HG02571 (cell line): ENCODE results near the gene DBI.
"Not testable (repeated sequence)": the region's sequence is repeated elsewhere in the genome, so short reads cannot be mapped to it uniquely, and the experiment has no call there.

Source experiments
- ATAC-seq: cut with Tn5 transposase; IDR thresholded peaks from one replicate; pipeline ENCODE4 v1.9.1; 2021; ENCODE audit warnings: mild to moderate bottlenecking, moderate library complexity; ENCODE audit not compliant: unreplicated experiment

The DBI gene

GRCh38 chr2:119393971-119394748 is 27.4 kb downstream of the DBI start:
- no peak for ATAC-seq

DNA sequence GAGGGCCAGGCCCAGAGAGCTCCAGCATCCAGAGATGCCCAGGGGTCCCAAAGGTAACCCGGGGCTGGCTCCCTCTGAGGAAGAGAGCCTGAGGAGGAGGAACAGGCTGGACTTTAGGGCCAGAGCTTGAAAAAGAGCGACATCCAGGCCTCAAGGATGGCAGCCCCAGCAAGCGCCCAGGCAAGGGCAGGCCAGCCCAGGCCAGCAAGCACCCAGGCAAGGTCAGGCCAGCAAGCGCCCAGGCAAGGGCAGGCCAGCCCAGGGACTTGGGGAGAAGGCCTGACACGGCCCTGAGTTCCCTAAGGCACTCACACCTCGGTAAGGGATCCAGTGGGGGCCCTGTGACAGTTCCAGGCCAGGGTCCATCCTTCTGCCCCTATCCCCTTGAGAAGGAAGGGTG is 30.4 kb downstream of the DBI start:
- no peak for ATAC-seq

GRCh38 chr2:119402106-119402505 is 35.3 kb downstream of the DBI start:
- no peak for ATAC-seq

GRCh38 chr2:119402645-119403560 is 36.1 kb downstream of the DBI start:
- ATAC-seq = no peak

DNA sequence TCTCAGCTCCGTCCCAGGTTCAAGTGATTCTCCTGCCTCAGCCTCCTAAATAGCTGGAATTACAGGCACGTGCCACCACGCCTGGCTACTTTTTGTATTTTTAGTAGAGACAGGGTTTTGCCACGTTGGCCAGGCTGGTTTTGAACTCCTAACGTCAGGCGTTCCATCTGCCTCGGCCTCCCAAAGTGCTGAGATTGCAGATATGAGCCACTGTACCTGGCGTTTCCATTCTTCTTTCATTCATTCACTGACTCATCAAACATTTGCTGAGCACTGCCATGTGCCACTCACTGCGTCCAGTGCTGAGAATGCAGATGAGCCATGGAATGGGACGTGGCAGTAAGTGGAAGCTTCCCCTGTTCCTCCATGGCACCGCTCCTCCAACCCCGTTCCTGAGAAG is 36.8 kb downstream of the DBI start:
- not testable (repeated sequence) for ATAC-seq

DNA sequence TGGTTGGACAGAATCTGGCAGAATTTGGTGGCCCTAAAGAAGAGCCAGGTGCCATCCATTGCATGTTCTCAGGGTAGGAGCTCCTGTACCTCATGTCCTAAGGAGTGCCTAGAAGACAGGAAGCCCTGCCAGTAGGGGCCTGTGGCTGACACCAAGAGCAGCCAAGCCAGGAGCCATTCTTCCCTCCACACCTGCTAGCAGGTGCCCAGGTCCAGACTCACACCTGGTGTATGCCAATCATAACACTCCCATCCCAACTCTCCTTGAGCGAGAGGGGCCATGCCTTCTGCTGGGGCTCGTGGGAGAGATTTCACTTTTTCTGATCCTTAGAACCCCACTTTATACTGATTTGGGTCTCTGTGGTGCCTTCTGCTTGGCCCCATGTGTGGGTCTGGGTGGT is 38.4 kb downstream of the DBI start:
- ATAC-seq = no peak

DNA sequence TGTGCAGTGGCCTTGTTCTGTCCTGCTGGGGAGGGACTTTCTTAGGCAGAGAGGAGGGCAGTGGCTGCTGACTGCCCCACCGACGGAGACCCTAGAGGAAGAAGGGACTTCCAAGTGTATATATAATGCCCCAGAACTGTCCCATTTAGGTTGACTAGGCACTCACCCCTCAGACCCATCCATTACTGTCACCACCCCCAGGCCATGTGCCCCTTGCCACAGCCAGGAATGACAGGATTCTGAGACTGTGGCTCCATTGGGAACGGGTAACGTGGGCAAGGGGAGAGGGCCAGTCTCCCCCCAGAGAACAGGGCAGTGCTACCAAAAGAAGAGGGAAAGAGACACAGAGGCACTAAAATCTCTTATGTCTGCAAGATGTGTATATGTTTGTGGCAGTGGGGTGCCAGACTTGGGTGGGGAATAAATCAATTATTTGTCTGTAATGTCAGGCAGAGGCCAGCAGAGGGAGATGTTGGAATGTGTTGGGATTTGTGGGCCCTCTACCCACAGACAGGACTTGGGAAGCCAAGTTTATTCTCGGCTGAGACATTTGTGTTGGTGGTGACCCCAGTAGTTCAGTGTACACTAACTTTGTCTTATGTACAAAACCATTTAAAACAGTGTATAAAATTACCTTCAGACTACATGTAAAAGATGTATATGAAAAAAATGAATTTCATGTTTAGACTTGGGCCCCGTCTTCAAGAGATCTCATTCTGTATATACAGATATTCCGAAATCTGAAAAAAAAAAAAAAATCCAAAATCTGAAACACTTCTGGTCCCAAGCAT is 40.8 kb downstream of the DBI start:
- peak; percentile 62 for ATAC-seq

GRCh38 chr2:119408221-119408619 is 41.4 kb downstream of the DBI start:
- no peak for ATAC-seq

DNA sequence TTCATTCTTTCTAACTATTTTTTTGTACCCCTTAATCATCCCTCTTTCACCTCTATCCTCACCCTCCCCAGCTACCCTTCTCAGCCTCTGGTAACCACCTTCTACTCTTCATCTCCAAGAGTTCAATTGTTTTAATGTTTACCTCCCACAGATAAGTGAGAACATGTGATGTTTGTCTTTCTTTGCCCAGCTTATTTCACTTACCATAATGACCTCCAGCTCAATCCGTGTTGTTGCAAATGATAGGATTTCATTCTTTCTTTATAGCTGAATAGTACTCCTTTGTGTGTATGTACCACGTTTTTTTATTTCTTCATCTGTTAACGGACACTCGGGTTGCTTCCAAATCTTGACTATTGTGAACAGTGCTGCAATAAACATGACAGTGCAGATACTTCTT is 42.7 kb downstream of the DBI start:
- ATAC-seq = no peak

DNA sequence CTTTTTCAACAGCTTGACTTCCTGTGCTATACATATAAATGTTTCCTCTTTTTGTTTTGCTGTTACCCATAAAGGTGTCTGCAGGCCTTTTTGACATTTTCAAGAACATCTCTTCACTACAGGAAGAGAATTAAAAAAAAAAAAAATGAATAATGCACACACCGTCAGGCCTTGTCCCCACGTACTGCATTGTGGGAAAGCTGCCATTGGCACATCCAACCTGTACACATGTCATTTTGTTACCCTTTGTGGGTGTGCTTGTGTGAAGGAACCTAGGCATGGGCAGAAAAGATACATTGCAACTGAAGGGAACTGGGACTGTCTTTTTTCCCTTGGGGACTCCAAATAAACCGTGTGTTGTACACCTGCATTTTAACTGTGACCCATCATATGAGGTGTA is 48.1 kb downstream of the DBI start:
- ATAC-seq = no peak

DNA sequence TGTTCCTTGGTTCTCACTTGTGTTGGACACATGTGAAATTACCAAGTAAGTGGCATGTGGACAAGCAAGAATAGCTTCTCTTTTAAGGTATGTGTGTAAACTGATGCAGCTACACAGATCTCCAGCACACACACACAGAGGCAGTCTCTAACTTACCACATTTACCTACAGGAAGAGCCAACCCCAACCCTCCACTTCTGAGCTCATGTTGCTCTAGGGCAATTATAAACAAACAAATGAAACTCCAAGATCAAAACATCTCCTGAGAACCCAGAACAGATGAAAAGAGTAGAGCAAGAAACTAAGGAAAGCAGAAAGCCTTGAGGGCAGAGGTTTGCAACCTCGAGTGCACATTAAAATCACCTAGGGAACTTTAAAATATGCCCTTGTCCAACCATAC is 48.9 kb downstream of the DBI start:
- ATAC-seq = no peak

DNA sequence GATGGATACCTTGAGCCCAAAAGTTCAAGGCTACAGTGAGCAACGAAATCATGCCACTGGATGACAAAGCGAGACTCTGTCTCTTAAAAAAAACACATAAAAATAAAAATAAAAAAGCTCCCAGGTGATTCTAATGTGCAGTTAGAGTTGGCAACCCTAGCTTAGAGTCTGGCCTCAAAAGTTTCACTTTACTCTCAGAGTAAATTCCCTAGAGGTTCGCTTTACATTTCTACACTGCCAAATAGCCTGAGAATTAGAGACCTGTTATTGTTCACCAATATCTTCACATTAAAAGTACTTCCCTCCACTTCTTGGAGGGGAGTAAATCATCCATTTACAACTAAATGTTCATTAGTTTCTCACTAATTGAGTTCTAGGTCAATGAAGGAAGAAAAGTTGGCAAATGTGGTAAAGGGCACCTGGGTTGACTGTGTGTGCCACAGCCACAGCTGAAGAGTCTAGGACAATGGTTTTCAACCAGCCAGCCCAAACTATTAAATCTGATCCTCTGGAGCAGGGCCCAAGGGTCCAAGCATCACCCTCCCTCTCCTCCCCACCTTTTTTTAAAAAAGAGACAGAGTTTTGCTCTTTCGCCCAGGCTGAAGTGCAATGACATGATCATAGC is 49.6 kb downstream of the DBI start:
- ATAC-seq = no peak

- ATAC-seq = no peak
These were observed 51.1 kb downstream of the DBI start for GRCh38 chr2:119417908-119418307.

DNA sequence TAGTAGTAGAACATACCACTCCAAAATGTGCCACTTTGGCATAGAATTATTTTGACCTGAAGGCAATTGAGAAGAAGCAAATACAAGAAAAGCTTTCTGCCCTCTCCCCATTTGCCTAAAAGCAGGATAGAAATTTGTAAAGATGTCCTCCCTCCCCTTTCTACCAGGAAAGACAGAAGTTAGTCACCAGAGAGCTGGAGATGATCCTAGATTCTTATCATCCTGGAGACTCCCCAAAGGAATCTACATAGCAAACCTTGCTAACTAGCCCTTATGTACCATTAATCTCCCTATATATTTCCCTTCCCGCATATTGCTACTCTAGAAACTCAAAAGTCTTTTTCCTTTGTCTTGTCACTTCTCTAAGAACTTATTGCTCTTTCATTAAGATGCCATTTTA is 52.3 kb downstream of the DBI start:
- ATAC-seq = no peak

DNA sequence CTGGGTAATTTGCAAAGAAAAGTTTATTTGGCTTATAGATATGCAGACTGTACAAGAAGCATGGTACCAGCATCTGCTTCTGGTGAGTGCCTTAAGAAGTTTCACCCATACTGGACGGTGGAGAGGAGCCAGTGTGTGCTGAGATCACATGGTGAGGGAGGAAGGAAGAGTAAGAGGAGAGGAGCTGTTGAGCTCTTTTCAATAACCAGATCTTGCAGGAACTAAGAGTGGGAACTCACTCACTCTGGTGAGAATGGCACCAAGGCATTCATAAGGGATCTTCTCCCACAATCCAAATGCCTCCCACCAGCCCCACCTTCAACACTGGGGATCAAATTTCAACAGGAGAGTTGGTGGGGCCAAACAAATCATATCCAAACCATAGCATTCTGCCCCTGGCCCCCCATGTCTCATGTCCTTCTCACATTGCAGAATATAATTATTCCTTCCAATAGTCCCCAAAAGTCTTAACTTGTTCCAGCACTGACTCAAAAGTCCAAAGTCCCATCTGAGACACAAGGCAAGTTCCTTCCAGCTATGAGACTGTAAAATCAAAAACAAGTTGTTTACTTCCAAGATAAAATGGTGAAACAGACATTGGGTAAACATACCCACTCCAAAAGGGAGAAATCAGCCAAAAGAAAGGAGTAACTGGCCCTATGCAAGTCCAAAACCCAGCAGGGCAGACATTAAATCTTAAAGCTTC is 53.2 kb downstream of the DBI start:
- ATAC-seq = no peak

GRCh38 chr2:119421304-119421703 is 54.5 kb downstream of the DBI start:
- no peak for ATAC-seq

- ATAC-seq = no peak
These were observed 55.0 kb downstream of the DBI start for GRCh38 chr2:119421741-119422140.
